ENCODE measurements around the gene MST1R.

MST1R gene

DNA sequence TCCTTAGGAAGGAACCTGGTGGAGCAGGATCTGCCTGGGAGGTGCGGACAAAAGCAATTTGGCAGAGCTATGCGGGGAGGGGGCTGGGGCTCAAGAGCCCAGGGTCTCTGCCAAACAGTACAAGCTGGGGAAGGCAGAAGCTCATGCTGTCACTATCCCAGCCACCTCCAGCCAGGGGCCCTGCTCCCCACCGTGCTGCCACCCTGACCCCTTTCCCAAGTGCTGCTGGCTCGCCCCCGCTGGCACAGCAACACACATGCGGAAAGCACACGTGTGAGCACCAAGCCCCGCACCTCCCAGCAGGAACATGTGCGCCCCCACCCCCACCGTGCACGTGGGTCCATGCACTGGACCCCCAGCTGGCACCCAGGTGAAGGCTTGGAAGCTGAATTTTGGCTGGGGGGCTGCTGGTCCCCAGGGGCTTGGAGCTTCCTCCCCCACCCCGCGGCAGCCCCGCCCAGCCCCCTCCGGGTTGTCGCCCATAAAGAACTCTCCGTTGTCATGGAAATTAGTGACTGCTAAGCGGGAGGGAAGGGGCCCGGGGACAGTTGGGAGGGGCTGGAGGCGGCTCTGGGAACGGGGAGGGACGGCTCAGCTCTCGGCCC is 34.7 kb downstream of the MST1R start:
- TF ChIP-seq, protein P1, sequence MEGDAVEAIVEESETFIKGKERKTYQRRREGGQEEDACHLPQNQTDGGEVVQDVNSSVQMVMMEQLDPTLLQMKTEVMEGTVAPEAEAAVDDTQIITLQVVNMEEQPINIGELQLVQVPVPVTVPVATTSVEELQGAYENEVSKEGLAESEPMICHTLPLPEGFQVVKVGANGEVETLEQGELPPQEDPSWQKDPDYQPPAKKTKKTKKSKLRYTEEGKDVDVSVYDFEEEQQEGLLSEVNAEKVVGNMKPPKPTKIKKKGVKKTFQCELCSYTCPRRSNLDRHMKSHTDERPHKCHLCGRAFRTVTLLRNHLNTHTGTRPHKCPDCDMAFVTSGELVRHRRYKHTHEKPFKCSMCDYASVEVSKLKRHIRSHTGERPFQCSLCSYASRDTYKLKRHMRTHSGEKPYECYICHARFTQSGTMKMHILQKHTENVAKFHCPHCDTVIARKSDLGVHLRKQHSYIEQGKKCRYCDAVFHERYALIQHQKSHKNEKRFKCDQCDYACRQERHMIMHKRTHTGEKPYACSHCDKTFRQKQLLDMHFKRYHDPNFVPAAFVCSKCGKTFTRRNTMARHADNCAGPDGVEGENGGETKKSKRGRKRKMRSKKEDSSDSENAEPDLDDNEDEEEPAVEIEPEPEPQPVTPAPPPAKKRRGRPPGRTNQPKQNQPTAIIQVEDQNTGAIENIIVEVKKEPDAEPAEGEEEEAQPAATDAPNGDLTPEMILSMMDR (IDR thresholded peaks at IDR 0.05; ENCODE audit: poor library complexity, severe bottlenecking) = no peak
- Histone ChIP-seq H3K4me1 (ENCODE audit: insufficient read depth, poor library complexity, severe bottlenecking) (no peaks in the 10 kb centered on the region), H3K36me3 (ENCODE audit: low read depth) (no peaks in the 10 kb centered on the region), H3K27ac (ENCODE audit: poor library complexity, severe bottlenecking) (no peak overlapping the region), H3K4me3 (ENCODE audit: severe bottlenecking) (no peak overlapping the region), H3K27me3 (ENCODE audit: insufficient read depth, poor library complexity, severe bottlenecking) (peaks cover 36% of the 10 kb centered on the region), H3K9me3 (ENCODE audit: severe bottlenecking) (no peaks in the 10 kb centered on the region)
- no peak for ATAC-seq (ENCODE audit: low read depth)
- no peak for DNase-seq (ENCODE audit: low spot score)

DNA sequence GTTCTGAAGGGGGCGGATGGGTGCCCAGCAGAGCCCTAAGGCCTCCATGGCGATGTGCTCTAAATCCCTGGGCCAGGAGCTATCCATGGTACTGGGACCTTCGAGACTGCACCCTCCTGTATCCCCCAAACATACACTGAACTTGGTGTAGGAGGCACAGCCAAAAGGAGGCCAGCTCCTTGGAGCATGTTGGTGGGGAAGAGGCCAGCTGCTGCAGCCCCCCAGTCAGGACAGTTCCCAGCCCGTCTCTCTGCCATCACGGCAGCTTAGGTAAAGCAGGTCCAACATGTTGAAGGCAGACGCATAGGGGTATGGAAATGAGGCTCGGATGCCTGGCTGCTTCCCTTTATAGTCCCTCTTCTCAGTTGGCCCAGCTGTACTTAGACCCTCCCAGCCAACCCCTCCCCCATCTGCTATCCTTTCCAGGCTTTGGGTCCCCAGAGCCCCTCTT is 35.8 kb downstream of the MST1R start:
- DNase-seq (ENCODE audit: low spot score) = no peak
- H3K4me3 ChIP-seq (ENCODE audit: severe bottlenecking) = no peak overlapping the region

DNA sequence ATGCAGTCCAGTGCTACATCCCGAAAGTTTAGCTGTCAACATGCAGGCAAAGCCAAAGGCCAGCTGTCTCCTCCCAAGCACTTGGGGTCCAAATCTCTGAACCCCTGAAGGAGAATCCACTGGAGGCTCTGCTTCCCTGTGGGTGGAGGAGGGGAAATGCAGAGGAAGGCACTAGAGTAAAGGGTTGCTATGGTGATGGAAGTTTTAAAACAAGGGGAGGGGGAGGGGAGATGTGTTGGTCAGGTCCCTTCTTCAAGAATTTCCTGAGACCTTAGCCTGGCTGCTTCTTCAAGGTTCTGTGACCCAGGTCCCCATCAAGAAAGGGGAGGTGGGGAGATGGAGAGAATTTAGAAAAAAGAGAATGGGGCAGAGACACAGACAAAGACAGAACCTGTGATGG is 36.3 kb downstream of the MST1R start:
- TF ChIP-seq, protein P1 (IDR thresholded peaks at IDR 0.05; ENCODE audit: poor library complexity, severe bottlenecking) = no peak
- no peak for ATAC-seq (ENCODE audit: low read depth)
- H3K4me3 ChIP-seq (ENCODE audit: severe bottlenecking) = no peak overlapping the region
- no peaks in the 10 kb centered on the region for H3K9me3 ChIP-seq (ENCODE audit: severe bottlenecking)
- DNase-seq (ENCODE audit: low spot score) = no peak
- no peaks in the 10 kb centered on the region for H3K4me1 ChIP-seq (ENCODE audit: insufficient read depth, poor library complexity, severe bottlenecking)
- no peak overlapping the region for H3K27ac ChIP-seq (ENCODE audit: poor library complexity, severe bottlenecking)
- H3K27me3 ChIP-seq (ENCODE audit: insufficient read depth, poor library complexity, severe bottlenecking) = peaks cover 37% of the 10 kb centered on the region
- H3K36me3 ChIP-seq (ENCODE audit: low read depth) = no peaks in the 10 kb centered on the region

More for the DNA sequence above, 35.8 kb downstream of the MST1R start:
- peaks cover 37% of the 10 kb centered on the region for H3K27me3 ChIP-seq (ENCODE audit: insufficient read depth, poor library complexity, severe bottlenecking)
- no peak overlapping the region for H3K27ac ChIP-seq (ENCODE audit: poor library complexity, severe bottlenecking)
- ATAC-seq (ENCODE audit: low read depth) = peak; percentile 46; the same call in 1 of the 3 replicates
- no peaks in the 10 kb centered on the region for H3K4me1 ChIP-seq (ENCODE audit: insufficient read depth, poor library complexity, severe bottlenecking)
- no peaks in the 10 kb centered on the region for H3K9me3 ChIP-seq (ENCODE audit: severe bottlenecking)
- TF ChIP-seq, protein P1 (IDR thresholded peaks at IDR 0.05; ENCODE audit: poor library complexity, severe bottlenecking) = no peak
- no peaks in the 10 kb centered on the region for H3K36me3 ChIP-seq (ENCODE audit: low read depth)

DNA sequence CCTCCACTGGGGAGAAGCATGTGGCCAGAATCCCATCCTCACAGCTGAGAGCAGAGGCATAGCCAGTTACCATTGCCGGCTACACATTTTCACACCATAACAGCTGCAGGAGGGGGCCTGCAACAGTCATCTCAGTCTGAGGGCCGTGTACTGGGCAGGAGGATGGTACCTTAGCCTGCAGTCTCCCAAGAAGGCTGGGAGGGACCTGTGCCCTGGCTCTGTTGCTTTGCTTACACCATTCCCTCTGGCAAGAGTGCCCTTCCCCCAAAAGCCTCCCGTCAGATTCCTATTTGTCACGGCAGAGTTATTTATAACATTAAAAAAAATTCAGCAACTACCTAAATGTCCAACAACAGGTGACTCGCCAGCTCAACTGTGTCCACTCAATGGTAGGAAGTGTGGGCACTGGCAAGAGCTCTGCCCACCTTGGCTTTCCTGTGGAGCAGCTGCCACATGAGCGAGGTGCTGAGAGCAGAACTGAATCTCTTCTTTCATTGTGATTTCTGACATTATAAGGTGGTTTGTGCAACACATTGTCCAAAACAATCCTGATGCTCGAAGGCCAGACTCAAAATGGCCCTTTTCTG is 38.4 kb downstream of the MST1R start:
- Histone ChIP-seq H3K4me1 (ENCODE audit: insufficient read depth, poor library complexity, severe bottlenecking) (no peaks in the 10 kb centered on the region), H3K9me3 (ENCODE audit: severe bottlenecking) (no peaks in the 10 kb centered on the region), H3K27me3 (ENCODE audit: insufficient read depth, poor library complexity, severe bottlenecking) (peaks cover 34% of the 10 kb centered on the region), H3K27ac (ENCODE audit: poor library complexity, severe bottlenecking) (no peak overlapping the region), H3K4me3 (ENCODE audit: severe bottlenecking) (no peak overlapping the region), H3K36me3 (ENCODE audit: low read depth) (no peaks in the 10 kb centered on the region)
- DNase-seq (ENCODE audit: low spot score) (no peak), ATAC-seq (ENCODE audit: low read depth) (no peak)
- TF ChIP-seq, protein P1 (IDR thresholded peaks at IDR 0.05; ENCODE audit: poor library complexity, severe bottlenecking) = no peak

DNA sequence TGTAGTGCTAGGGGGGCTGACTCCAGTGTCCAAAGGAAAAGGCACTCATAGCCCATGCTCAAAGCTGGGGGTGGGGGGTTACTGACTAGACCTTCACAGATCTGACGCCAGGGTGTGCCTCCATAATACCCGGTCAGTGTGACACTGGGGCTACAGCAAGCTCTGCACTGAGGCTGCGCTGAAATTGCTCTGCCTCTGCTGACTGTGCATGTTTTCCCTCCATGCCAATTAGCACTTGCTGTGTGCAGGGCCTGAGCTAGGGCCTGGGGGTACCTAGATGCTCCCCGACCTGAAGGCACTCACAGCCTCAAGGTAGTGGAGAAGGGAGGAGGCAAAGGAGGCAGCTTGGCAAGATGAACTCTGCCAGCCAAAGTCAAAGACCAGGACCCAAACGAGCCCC is 39.2 kb downstream of the MST1R start:
- H3K4me3 ChIP-seq (ENCODE audit: severe bottlenecking) = no peak overlapping the region
- ATAC-seq (ENCODE audit: low read depth) (no peak), DNase-seq (ENCODE audit: low spot score) (no peak)
- H3K27me3 ChIP-seq (ENCODE audit: insufficient read depth, poor library complexity, severe bottlenecking) = peaks cover 27% of the 10 kb centered on the region
- no peaks in the 10 kb centered on the region for H3K36me3 ChIP-seq (ENCODE audit: low read depth)
- TF ChIP-seq, protein P1 (IDR thresholded peaks at IDR 0.05; ENCODE audit: poor library complexity, severe bottlenecking) = no peak
- H3K9me3 ChIP-seq (ENCODE audit: severe bottlenecking) = no peaks in the 10 kb centered on the region
- no peak overlapping the region for H3K27ac ChIP-seq (ENCODE audit: poor library complexity, severe bottlenecking)
- H3K4me1 ChIP-seq (ENCODE audit: insufficient read depth, poor library complexity, severe bottlenecking) = no peaks in the 10 kb centered on the region

All from RWPE2 (cell line).